CD14-positive monocyte (primary cell): ENCODE results near the gene HNF4A. TPM values are rescaled to one million over a fixed set of nuclear protein-coding genes. Genes with fewer than 3 reads are reported as not detected.

Experiments used
- DNase-seq, 3 donors: peaks; one replicate each; pipeline ENCODE4 v3.0.0-alpha.2; 2011 to 2022
- H2AFZ ChIP-seq: 2 replicates; pipeline ENCODE4 v1.6.0; 2012; ENCODE audit warnings: mild to moderate bottlenecking, low read depth, low read length, inconsistent platforms; ENCODE audit not compliant: insufficient read depth, poor library complexity, severe bottlenecking
- H3K27ac ChIP-seq, 2 donors: 1 replicate in 1 of 2; 2 replicates in 1 of 2; pipeline ENCODE4 v1.5.1; 2012 to 2013; ENCODE audit warnings: low read length in 2 of 2, control low read depth in 1 of 2, inconsistent platforms in 1 of 2, low read depth in 1 of 2, mild to moderate bottlenecking in 1 of 2
- H3K27me3 ChIP-seq, 2 donors: one replicate each; pipeline versions ENCODE4 v1.6.0 to v1.6.1; 2011 to 2013; ENCODE audit warnings: low read length in 2 of 2; ENCODE audit not compliant: control insufficient read depth in 2 of 2, insufficient read depth in 2 of 2
- H3K36me3 ChIP-seq, 2 donors: replicated peaks in 1 of 2; 1 replicate in 1 of 2; 2 replicates in 1 of 2; pipeline versions ENCODE4 v1.5.1 to v1.6.1; 2012 to 2013; ENCODE audit warnings: low read length in 2 of 2, control low read depth in 1 of 2, inconsistent platforms in 1 of 2, mild to moderate bottlenecking in 1 of 2; ENCODE audit not compliant: insufficient read depth in 2 of 2, control insufficient read depth in 1 of 2
- H3K4me1 ChIP-seq, 2 donors: 1 replicate in 1 of 2; 2 replicates in 1 of 2; pipeline versions ENCODE4 v1.5.1 to v1.6.1; 2012 to 2013; ENCODE audit warnings: low read length in 2 of 2, control low read depth in 1 of 2, inconsistent platforms in 1 of 2, mild to moderate bottlenecking in 1 of 2, moderate library complexity in 1 of 2; ENCODE audit not compliant: insufficient read depth in 2 of 2, control insufficient read depth in 1 of 2
- H3K4me2 ChIP-seq: replicated peaks from 2 replicates; pipeline ENCODE3; 2012; ENCODE audit warnings: low read length, moderate library complexity, mild to moderate bottlenecking; ENCODE audit not compliant: poor library complexity, severe bottlenecking; ENCODE audit errors: extremely low read depth
- H3K4me3 ChIP-seq, 3 experiments: fragments of 200-600 bp in 1 of 3; sonication (generic) in 1 of 3; replicated peaks in 1 of 3; 1 replicate in 2 of 3; 2 replicates in 1 of 3; pipeline ENCODE4 v1.5.1; 2011 to 2013; ENCODE audit warnings: low read length in 3 of 3, mild to moderate bottlenecking in 3 of 3, control low read depth in 2 of 3, low read depth in 2 of 3, inconsistent platforms in 1 of 3, moderate library complexity in 1 of 3
- H3K79me2 ChIP-seq: 2 replicates; pipeline ENCODE4 v1.6.0; 2012; ENCODE audit warnings: mild to moderate bottlenecking, control low read depth, inconsistent platforms, low read length, moderate library complexity; ENCODE audit not compliant: insufficient read depth
- H3K9ac ChIP-seq: 2 replicates; pipeline ENCODE4 v1.6.0; 2017; ENCODE audit warnings: low read length, mild to moderate bottlenecking; ENCODE audit not compliant: insufficient read depth, poor library complexity, severe bottlenecking
- H3K9me3 ChIP-seq, 2 donors: replicated peaks in 1 of 2; 1 replicate in 1 of 2; 2 replicates in 1 of 2; pipeline versions ENCODE4 v1.5.1 to v1.6.1; 2012 to 2013; ENCODE audit warnings: low read length in 2 of 2, control low read depth in 1 of 2; ENCODE audit not compliant: control insufficient read depth in 1 of 2, insufficient read depth in 1 of 2
- H4K20me1 ChIP-seq: 2 replicates; pipeline ENCODE4 v1.6.0; 2012; ENCODE audit warnings: mild to moderate bottlenecking, low read length, control low read depth, moderate library complexity; ENCODE audit not compliant: insufficient read depth
- H3K27ac Mint-ChIP-seq, 7 donors: one replicate each; pipeline ENCODE4 v1.8.0; 2020; ENCODE audit warnings: mild to moderate bottlenecking in 7 of 7, mixed read lengths in 7 of 7, moderate library complexity in 6 of 7, inconsistent platforms in 2 of 7
- H3K27me3 Mint-ChIP-seq, 3 donors: one replicate each; pipeline ENCODE4 v1.8.0; 2021 to 2022; ENCODE audit warnings: low read depth in 3 of 3, mild to moderate bottlenecking in 3 of 3, mixed read lengths in 3 of 3, moderate library complexity in 3 of 3, inconsistent platforms in 1 of 3
- H3K36me3 Mint-ChIP-seq, 2 donors: one replicate each; pipeline ENCODE4 v1.8.0; 2020; ENCODE audit warnings: mixed read lengths in 2 of 2, inconsistent platforms in 1 of 2, mild to moderate bottlenecking in 1 of 2
- H3K4me1 Mint-ChIP-seq: one replicate; pipeline ENCODE4 v1.8.0; 2020; ENCODE audit warnings: mild to moderate bottlenecking, mixed read lengths
- H3K4me3 Mint-ChIP-seq, 2 donors: one replicate each; pipeline ENCODE4 v1.8.0; 2020; ENCODE audit warnings: mild to moderate bottlenecking in 2 of 2, mixed read lengths in 2 of 2, moderate library complexity in 1 of 2
- H3K9me3 Mint-ChIP-seq, 7 donors: one replicate each; pipeline ENCODE4 v1.8.0; 2020 to 2022; ENCODE audit warnings: mixed read lengths in 7 of 7, mild to moderate bottlenecking in 6 of 7, moderate library complexity in 6 of 7, inconsistent platforms in 2 of 7
- WGBS: methylation state at CpG from one replicate; pipeline ENCODE4 v1.1.5; 2013; ENCODE audit warnings: missing lambda C conversion rate; ENCODE audit not compliant: insufficient coverage; 5-methylcytosine and 5-hydroxymethylcytosine counted together
- intact Hi-C, 2 donors: fragments of 100-400 bp; cut with micrococcal nuclease; formaldehyde crosslinking; loops; one replicate each; pipeline versions ENCODE4 v1.15.0 to v1.15.1; 2023
- polyA plus RNA-seq, 3 donors: library from polyadenylated mRNA; depleted of rRNA in 1 of 3; unstranded in 2 of 3; stranded (reverse) in 1 of 3; fragments of 300-500 nt in 2 of 3; fragments of >200 nt in 1 of 3; fragmentation: Illumina TruSeq in 2 of 3; gene quantifications; 1 replicate in 2 of 3; 2 replicates in 1 of 3; pipeline ENCODE4 v1.2.3, GENCODE V29; 2012 to 2021
- TF ChIP-seq, protein P1 (sequence below): fragments of 200-600 bp; IDR thresholded peaks from one replicate; pipeline ENCODE4 v1.8.0; 2022; ENCODE audit warnings: antibody characterized with exemption, mild to moderate bottlenecking

Gene HNF4A
- polyA plus RNA-seq, 3 donors = not detected

DNA sequence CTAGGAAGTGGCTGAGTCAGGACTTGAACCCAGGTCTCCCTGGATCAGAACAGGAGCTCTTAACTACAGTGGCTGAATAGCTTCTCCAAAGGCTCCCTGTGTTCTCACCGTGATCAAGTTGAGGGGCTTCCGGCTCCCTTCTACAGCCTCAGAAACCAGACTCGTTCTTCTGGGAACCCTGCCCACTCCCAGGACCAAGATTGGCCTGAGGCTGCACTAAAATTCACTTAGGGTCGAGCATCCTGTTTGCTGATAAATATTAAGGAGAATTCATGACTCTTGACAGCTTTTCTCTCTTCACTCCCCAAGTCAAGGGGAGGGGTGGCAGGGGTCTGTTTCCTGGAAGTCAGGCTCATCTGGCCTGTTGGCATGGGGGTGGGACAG is 75.6 kb downstream of the HNF4A start:
- H3K36me3 Mint-ChIP-seq = no peaks in the 10 kb centered on the region

DNA sequence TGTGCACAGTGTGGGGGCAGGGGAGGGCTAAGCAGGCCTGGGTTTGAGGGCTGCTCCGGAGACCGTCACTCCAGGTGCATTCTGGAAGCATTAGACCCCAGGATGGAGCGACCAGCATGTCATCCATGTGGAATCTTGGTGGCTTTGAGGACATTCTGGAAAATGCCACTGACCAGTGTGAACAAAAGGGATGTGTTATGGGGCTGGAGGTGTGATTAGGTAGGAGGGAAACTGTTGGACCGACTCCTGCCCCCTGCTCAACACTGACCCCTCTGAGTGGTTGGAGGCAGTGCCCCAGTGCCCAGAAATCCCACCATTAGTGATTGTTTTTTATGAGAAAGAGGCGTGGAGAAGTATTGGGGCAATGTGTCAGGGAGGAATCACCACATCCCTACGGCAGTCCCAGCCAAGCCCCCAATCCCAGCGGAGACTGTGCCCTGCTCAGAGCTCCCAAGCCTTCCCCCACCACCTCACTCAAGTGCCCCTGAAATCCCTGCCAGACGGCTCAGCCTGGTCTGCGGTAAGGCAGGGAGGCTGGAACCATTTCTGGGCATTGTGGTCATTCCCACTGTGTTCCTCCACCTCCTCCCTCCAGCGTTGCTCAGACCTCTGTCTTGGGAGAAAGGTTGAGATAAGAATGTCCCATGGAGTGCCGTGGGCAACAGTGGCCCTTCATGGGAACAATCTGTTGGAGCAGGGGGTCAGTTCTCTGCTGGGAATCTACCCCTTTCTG is 76.2 kb downstream of the HNF4A start:
- H3K9me3 Mint-ChIP-seq = peaks cover 0 to 1% (median 0%) of the 10 kb centered on the region in 7 donors
- H3K4me2 ChIP-seq = no peak overlapping the region
- intact Hi-C loops = no loop called here
- TF ChIP-seq, protein P1, sequence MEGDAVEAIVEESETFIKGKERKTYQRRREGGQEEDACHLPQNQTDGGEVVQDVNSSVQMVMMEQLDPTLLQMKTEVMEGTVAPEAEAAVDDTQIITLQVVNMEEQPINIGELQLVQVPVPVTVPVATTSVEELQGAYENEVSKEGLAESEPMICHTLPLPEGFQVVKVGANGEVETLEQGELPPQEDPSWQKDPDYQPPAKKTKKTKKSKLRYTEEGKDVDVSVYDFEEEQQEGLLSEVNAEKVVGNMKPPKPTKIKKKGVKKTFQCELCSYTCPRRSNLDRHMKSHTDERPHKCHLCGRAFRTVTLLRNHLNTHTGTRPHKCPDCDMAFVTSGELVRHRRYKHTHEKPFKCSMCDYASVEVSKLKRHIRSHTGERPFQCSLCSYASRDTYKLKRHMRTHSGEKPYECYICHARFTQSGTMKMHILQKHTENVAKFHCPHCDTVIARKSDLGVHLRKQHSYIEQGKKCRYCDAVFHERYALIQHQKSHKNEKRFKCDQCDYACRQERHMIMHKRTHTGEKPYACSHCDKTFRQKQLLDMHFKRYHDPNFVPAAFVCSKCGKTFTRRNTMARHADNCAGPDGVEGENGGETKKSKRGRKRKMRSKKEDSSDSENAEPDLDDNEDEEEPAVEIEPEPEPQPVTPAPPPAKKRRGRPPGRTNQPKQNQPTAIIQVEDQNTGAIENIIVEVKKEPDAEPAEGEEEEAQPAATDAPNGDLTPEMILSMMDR = no peak
- H3K4me3 Mint-ChIP-seq = no peak overlapping the region
- no peak overlapping the region for H3K27ac ChIP-seq
- H3K4me1 ChIP-seq = no peaks in the 10 kb centered on the region
- H3K9me3 ChIP-seq = no peaks in the 10 kb centered on the region
- H3K36me3 ChIP-seq = no peaks in the 10 kb centered on the region
- no peak overlapping the region for H3K4me3 ChIP-seq
- peaks cover 6 to 15% (median 13%) of the 10 kb centered on the region in 3 donors for H3K27me3 Mint-ChIP-seq
- no peak overlapping the region for H2AFZ ChIP-seq
- H3K9ac ChIP-seq = no peak overlapping the region
- H3K4me1 Mint-ChIP-seq = peaks cover 11% of the 10 kb centered on the region
- 78% methylated on average over 4 of the region's 11 CpGs for WGBS
- H3K27me3 ChIP-seq = no peaks in the 10 kb centered on the region
- H4K20me1 ChIP-seq = no peaks in the 10 kb centered on the region
- DNase-seq = no peak
- no peaks in the 10 kb centered on the region for H3K79me2 ChIP-seq
- H3K27ac Mint-ChIP-seq = no peak overlapping the region
- no peaks in the 10 kb centered on the region for H3K36me3 Mint-ChIP-seq

More for the DNA sequence above, 75.6 kb downstream of the HNF4A start:
- Histone ChIP-seq H3K4me3 (no peak overlapping the region), H3K4me1 (no peaks in the 10 kb centered on the region), H3K79me2 (no peaks in the 10 kb centered on the region), H3K27ac (no peak overlapping the region), H2AFZ (no peak overlapping the region), H3K9ac (no peak overlapping the region), H3K27me3 (no peaks in the 10 kb centered on the region), H3K9me3 (no peaks in the 10 kb centered on the region), H3K4me2 (no peak overlapping the region), H3K36me3 (no peaks in the 10 kb centered on the region), H4K20me1 (no peaks in the 10 kb centered on the region)
- Mint-ChIP-seq H3K9me3 (peaks cover 0 to 1% (median 0%) of the 10 kb centered on the region in 7 donors), H3K4me3 (no peak overlapping the region), H3K4me1 (peaks cover 8% of the 10 kb centered on the region), H3K27me3 (peaks cover 6 to 13% (median 10%) of the 10 kb centered on the region in 3 donors), H3K27ac (no peak overlapping the region)
- intact Hi-C loops = no loop called here
- WGBS = 86% methylated on average over 1 of the region's 4 CpGs
- TF ChIP-seq, protein P1 = no peak
- no peak for DNase-seq
